HL-60 (cell line): ENCODE measurements around the gene GPR42.
"Not testable (repeated sequence)": the region's sequence is repeated elsewhere in the genome, so short reads cannot be mapped to it uniquely, and the experiment has no call there.

Experiments
- DNase-seq, 2 experiments: peaks; one replicate each; pipeline ENCODE4 v3.0.0-alpha.2; 2010 to 2020; ENCODE audit warnings: low read depth in 1 of 2, low spot score in 1 of 2
- H3K27ac ChIP-seq: fragments of 250-450 bp; sonication (Bioruptor Pico); replicated peaks from 2 replicates; pipeline ENCODE4 v1.5.1; 2020; ENCODE audit warnings: mild to moderate bottlenecking, moderate library complexity
- H3K27me3 ChIP-seq: fragments of 250-450 bp; sonication (Bioruptor Pico); 2 replicates; pipeline ENCODE4 v1.5.1; 2021; ENCODE audit warnings: mild to moderate bottlenecking, moderate library complexity; ENCODE audit not compliant: insufficient read depth, poor library complexity, severe bottlenecking
- H3K4me3 ChIP-seq: replicated peaks from 2 replicates; pipeline ENCODE4 v1.5.1; 2011; ENCODE audit warnings: mild to moderate bottlenecking, control low read depth, low read length; ENCODE audit not compliant: insufficient read depth
- CTCF ChIP-seq: IDR thresholded peaks from one replicate; pipeline ENCODE4 v1.5.1; 2011; ENCODE audit warnings: low read length, control low read depth, inconsistent platforms; ENCODE audit not compliant: insufficient read depth
- GABPA ChIP-seq: IDR thresholded peaks from 2 replicates; pipeline ENCODE4 v1.6.1; 2012; ENCODE audit warnings: low read depth
- POLR2AphosphoS5 ChIP-seq: IDR thresholded peaks from 2 replicates; pipeline ENCODE4 v1.6.1; 2012; ENCODE audit warnings: low read depth
- REST ChIP-seq: IDR thresholded peaks from 2 replicates; pipeline ENCODE4 v1.6.1; 2012; ENCODE audit warnings: low read depth; ENCODE audit not compliant: insufficient replicate concordance
- SPI1 ChIP-seq: IDR thresholded peaks from 2 replicates; pipeline ENCODE4 v1.6.1; 2012; ENCODE audit warnings: low read depth, mild to moderate bottlenecking, borderline replicate concordance

Gene GPR42

GRCh38 chr19:35374031-35374430, 3.2 kb downstream of the GPR42 start:
- H3K27me3 ChIP-seq, H3K4me3 ChIP-seq, H3K27ac ChIP-seq, DNase-seq: not testable (repeated sequence)

GRCh38 chr19:35375505-35376307, 4.8 kb downstream of the GPR42 start:
- no peak for DNase-seq
- Histone ChIP-seq H3K27me3 (no peaks in the 10 kb centered on the region), H3K4me3 (no peak overlapping the region), H3K27ac (no peak overlapping the region)
- no peak for TF ChIP-seq POLR2AphosphoS5
- TF ChIP-seq GABPA: no peak
- no peak for TF ChIP-seq REST
- TF ChIP-seq SPI1: no peak
- no peak for TF ChIP-seq CTCF

- H3K27ac ChIP-seq: no peak overlapping the region
- no peak for TF ChIP-seq SPI1
- no peak for TF ChIP-seq REST
- TF ChIP-seq CTCF: no peak
- TF ChIP-seq GABPA: no peak
- no peak for TF ChIP-seq POLR2AphosphoS5
- H3K27me3 ChIP-seq: no peaks in the 10 kb centered on the region
- no peak overlapping the region for H3K4me3 ChIP-seq
- no peak for DNase-seq
These were observed 6.8 kb downstream of the GPR42 start for GRCh38 chr19:35377656-35378055.

GRCh38 chr19:35378356-35378755, 7.5 kb downstream of the GPR42 start:
- Histone ChIP-seq H3K27ac (no peak overlapping the region), H3K27me3 (no peaks in the 10 kb centered on the region), H3K4me3 (no peak overlapping the region)
- TF ChIP-seq POLR2AphosphoS5: no peak
- TF ChIP-seq SPI1: no peak
- no peak for TF ChIP-seq REST
- no peak for DNase-seq

- H3K27me3 ChIP-seq, DNase-seq, H3K27ac ChIP-seq, H3K4me3 ChIP-seq: not testable (repeated sequence)
These were observed 8.7 kb downstream of the GPR42 start for GRCh38 chr19:35379545-35379944.
